GM12878 (cell line): ENCODE data around the gene ETS1. TPM values are rescaled to one million over a fixed set of nuclear protein-coding genes. Genes with fewer than 3 reads are reported as not detected.

Experiments used
- ATAC-seq: fragments of 200-7000 bp; cut with Tn5 transposase; 3 replicates; pipeline ENCODE4 v1.9.1; 2020; ENCODE audit warnings: mild to moderate bottlenecking, moderate library complexity
- BruUV-seq: library from RNA; stranded (reverse); fragments of 400-500 nt; replicated peaks from 2 replicates; lab custom pipeline; 2021; lab: Mats Ljungman, UMichigan
- CTCF ChIA-PET: fragments of 300-600 bp; sonication (Branson Sonifier 250); formaldehyde crosslinking; extraction: SDS; loops from one replicate; lab custom pipeline; 2021; ENCODE audit warnings: inconsistent platforms; lab: Yijun Ruan, JAX
- POLR2A ChIA-PET: fragments of 350-600 bp; formaldehyde crosslinking; extraction: SDS; loops from one replicate; lab custom pipeline; 2021; ENCODE audit warnings: inconsistent platforms; lab: Charles Lee
- RAD21 ChIA-PET: fragments of 300-600 bp; sonication (Branson Sonifier 250); formaldehyde crosslinking; loops from one replicate; lab custom pipeline; 2023; ENCODE audit warnings: antibody characterized with exemption; ENCODE audit not compliant: unreplicated experiment; lab: Charles Lee
- SMC1A ChIA-PET: fragments of 300-600 bp; sonication (Branson Sonifier 250); formaldehyde crosslinking; loops from one replicate; lab custom pipeline; 2023; ENCODE audit not compliant: unreplicated experiment, uncharacterized antibody; lab: Charles Lee
- DNase-seq: peaks from one replicate; pipeline ENCODE4 v3.0.0-alpha.2; 2011; ENCODE audit warnings: low read depth, low spot score
- FAIRE-seq: peaks from 3 replicates; lab custom pipeline; 2011; peaks lifted over from hg19 to GRCh38; lab: Jason Lieb, UNC
- H2AFZ ChIP-seq: 2 replicates; pipeline ENCODE4 v1.6.0; 2011; ENCODE audit warnings: low read depth, low read length, control low read depth; ENCODE audit not compliant: control insufficient read depth
- H3K27ac ChIP-seq: 2 replicates; pipeline ENCODE4 v1.5.1; 2011; ENCODE audit warnings: control low read depth; ENCODE audit not compliant: control insufficient read depth, insufficient read depth
- H3K27me3 ChIP-seq, 2 experiments: replicated peaks in 1 of 2; 2 replicates each; pipeline versions ENCODE4 v1.6.0 to v1.6.1; 2011; ENCODE audit warnings: low read length in 1 of 2; ENCODE audit not compliant: control insufficient read depth in 2 of 2, insufficient read depth in 2 of 2
- H3K36me3 ChIP-seq, 2 experiments: 2 replicates each; pipeline ENCODE4 v1.5.1; 2011; ENCODE audit warnings: low read length in 1 of 2; ENCODE audit not compliant: control insufficient read depth in 2 of 2, insufficient read depth in 2 of 2
- H3K4me1 ChIP-seq: 2 replicates; pipeline ENCODE4 v1.6.1; 2011; ENCODE audit warnings: mild to moderate bottlenecking, low read length, moderate library complexity, mixed read lengths; ENCODE audit not compliant: control insufficient read depth, insufficient read depth
- H3K4me2 ChIP-seq: 2 replicates; pipeline ENCODE4 v1.6.0; 2011; ENCODE audit warnings: control low read depth; ENCODE audit not compliant: control insufficient read depth, insufficient read depth
- H3K4me3 ChIP-seq: fragments of 200-600 bp; sonication (generic); 2 replicates; pipeline ENCODE4 v1.5.1; 2016
- H3K79me2 ChIP-seq: 2 replicates; pipeline ENCODE4 v1.6.0; 2011; ENCODE audit warnings: low read length; ENCODE audit not compliant: control insufficient read depth, insufficient read depth
- H3K9ac ChIP-seq: 2 replicates; pipeline ENCODE4 v1.8.0; 2011; ENCODE audit warnings: low read length, control low read depth, mixed read lengths; ENCODE audit not compliant: control insufficient read depth, insufficient read depth
- H3K9me3 ChIP-seq: replicated peaks from 3 replicates; pipeline ENCODE4 v1.5.1; 2011; ENCODE audit warnings: mild to moderate bottlenecking, low read length; ENCODE audit not compliant: control insufficient read depth, insufficient read depth
- H4K20me1 ChIP-seq: 2 replicates; pipeline ENCODE4 v1.6.0; 2011; ENCODE audit not compliant: control insufficient read depth, insufficient read depth
- KLF5 ChIP-seq: fragments of 450-650 bp; IDR thresholded peaks from 2 replicates; pipeline ENCODE4 v1.6.1; 2014; ENCODE audit warnings: mild to moderate bottlenecking; ENCODE audit not compliant: partially characterized antibody
- MXI1 ChIP-seq: fragments of 150-350 bp; IDR thresholded peaks from 2 replicates; pipeline ENCODE4 v1.6.1; 2011; ENCODE audit warnings: low read depth, mild to moderate bottlenecking, inconsistent platforms, low read length, improper control_type of control experiment
- RBBP5 ChIP-seq: fragments of 200-600 bp; sonication (generic); conservative IDR thresholded peaks from 2 replicates; pipeline ENCODE4 v1.6.1; 2016
- TCF12 ChIP-seq: IDR thresholded peaks from 2 replicates; pipeline ENCODE4 v1.6.1; 2011; ENCODE audit warnings: low read depth, mild to moderate bottlenecking, low read length
- YY1 ChIP-seq: IDR thresholded peaks from 2 replicates; pipeline ENCODE4 v1.6.1; 2011; ENCODE audit warnings: low read depth, mild to moderate bottlenecking, low read length
- ZBED1 ChIP-seq: IDR thresholded peaks from 2 replicates; pipeline ENCODE4 v1.6.1; 2016; ENCODE audit warnings: borderline replicate concordance
- WGBS: methylation state at CpG from one replicate; pipeline ENCODE4 v1.1.6; 2016; ENCODE audit warnings: low lambda C conversion rate; ENCODE audit not compliant: insufficient replicate concordance, insufficient coverage; ENCODE audit errors: missing lambda C conversion rate; 5-methylcytosine and 5-hydroxymethylcytosine counted together
- in situ Hi-C: fragments of 300-500 bp; cut with MboI; formaldehyde crosslinking; loops from 9 replicates; pipeline ENCODE4 v1.14.3; 2018; ENCODE audit warnings: mixed read lengths
- intact Hi-C: fragments of 100-400 bp; cut with micrococcal nuclease; formaldehyde crosslinking; loops from one replicate; pipeline ENCODE4 v1.14.2; 2022; ENCODE audit not compliant: unreplicated experiment
- polyA plus RNA-seq, 11 experiments: library from polyadenylated mRNA; depleted of rRNA in 4 of 11; unstranded in 6 of 11; stranded (reverse) in 5 of 11; fragments of >200 nt; fragmentation: Nextera tagmentation in 4 of 11; fragmentation: Illumina TruSeq in 1 of 11; extraction: Ambion mirVana in 4 of 11; extraction: Trizol in 1 of 11; gene quantifications; 1 replicate in 1 of 11; 2 replicates in 10 of 11; pipeline versions ENCODE4 v1.2.1 to v1.2.3, GENCODE V29; 2011 to 2016; ENCODE audit warnings: inconsistent platforms in 2 of 11, missing spikeins in 2 of 11, low read depth in 1 of 11
- total RNA-seq, 4 experiments: library from RNA; depleted of rRNA in 3 of 4; stranded (reverse); fragments of >200 nt in 3 of 4; fragmentation: Illumina TruSeq in 1 of 4; extraction: Trizol in 1 of 4; gene quantifications; 2 replicates each; pipeline versions ENCODE4 v1.2.1 to v1.2.3, GENCODE V29; 2013 to 2021
- TF ChIP-seq, protein P1 (sequence below): fragments of 450-650 bp; IDR thresholded peaks from 2 replicates; pipeline ENCODE4 v1.6.1; 2017; ENCODE audit warnings: mild to moderate bottlenecking, moderate library complexity
- TF ChIP-seq, protein P2 (sequence below): fragments of 450-650 bp; formaldehyde crosslinking; IDR thresholded peaks from 2 replicates; pipeline ENCODE4 v1.4.0; 2020; ENCODE audit warnings: mild to moderate bottlenecking, moderate library complexity
- TF ChIP-seq, protein P3 (sequence below): fragments of 450-650 bp; formaldehyde crosslinking; IDR thresholded peaks from 2 replicates; pipeline ENCODE4 v1.4.0; 2022; ENCODE audit warnings: mild to moderate bottlenecking, moderate library complexity

The ETS1 gene
- total and polyA plus RNA-seq, 10 of the 15 experiments (the other 5 are each of a cell fraction or from before 2014, with no cell fraction given), result 12.5 to 112 (median 55.5) TPM

DNA sequence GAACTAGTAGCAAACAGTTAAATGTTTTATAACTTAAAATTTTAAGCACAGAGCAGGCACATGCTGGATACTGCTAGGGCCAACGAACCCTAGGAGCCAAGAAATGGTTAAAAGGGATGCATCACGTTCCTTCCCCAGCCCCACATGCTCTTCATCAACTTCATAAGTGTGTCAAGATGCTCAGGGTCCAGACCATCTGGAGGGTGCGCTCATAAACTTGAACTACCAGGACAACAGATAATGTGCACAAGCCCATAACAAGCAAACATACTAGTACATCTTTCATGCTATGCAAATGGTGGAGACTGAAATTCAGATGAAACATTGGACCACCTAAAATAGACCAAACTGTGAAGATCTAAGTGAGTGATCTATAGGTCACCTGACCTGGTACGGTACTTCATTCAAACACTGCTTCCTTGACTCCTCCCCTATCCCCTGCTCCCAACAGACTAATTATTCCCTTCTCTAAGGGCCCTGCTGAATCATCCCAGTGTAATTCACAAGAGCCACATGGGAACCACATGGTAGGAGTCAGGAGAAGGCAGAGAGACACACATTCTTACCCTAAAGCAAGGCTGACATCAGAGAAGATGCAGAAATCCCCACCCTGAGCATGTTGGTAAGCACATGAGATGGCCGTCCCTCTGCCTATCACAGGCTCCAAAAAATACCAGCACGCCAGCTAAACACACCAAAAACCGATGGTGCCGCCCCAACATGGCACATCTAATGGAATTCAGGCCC is 83.9 kb downstream of the ETS1 start:
- in situ Hi-C loops, result no loop called here
- ChIA-PET POLR2A (interaction anchor here (0.5 kb wide), 1 partner anchor 22 kb away, joined by 5 read pairs; no protein-coding TSS in a partner anchor), CTCF (interaction anchor here (0.6 to 1.1 kb wide), 4 partner anchors 10 to 1156 kb away, joined by 3 to 5 read pairs (median 4); no protein-coding TSS in a partner anchor), RAD21 (interaction anchor here (1.0 to 1.5 kb wide), 3 partner anchors 19 to 125 kb away, joined by 3 to 5 read pairs (median 3); no protein-coding TSS in a partner anchor), SMC1A (interaction anchor here (1.0 to 7.1 kb wide), 8 partner anchors 14 to 205 kb away, joined by 3 to 82 read pairs (median 4); no protein-coding TSS in a partner anchor)
- Histone ChIP-seq H3K36me3 (peaks cover 8 to 10% of the 10 kb centered on the region in 2 experiments), H3K4me1 (peaks cover 40% of the 10 kb centered on the region), H3K27ac (no peak overlapping the region), H4K20me1 (no peaks in the 10 kb centered on the region; the same call in 1 of the 2 replicates), H3K4me3 (no peak overlapping the region), H3K4me2 (peak overlapping the region; percentile 1; the same call in 1 of the 2 replicates), H3K9ac (no peak overlapping the region), H3K9me3 (no peaks in the 10 kb centered on the region), H2AFZ (no peak overlapping the region), H3K79me2 (peaks cover 98% of the 10 kb centered on the region), H3K27me3 (no peaks in the 10 kb centered on the region)
- TF ChIP-seq MXI1 (no peak), KLF5 (no peak), TCF12 (no peak), ZBED1 (no peak), RBBP5 (no peak), YY1 (0 out of 2 replicates have a peak, but pooled peaks have one; percentile 43)
- TF ChIP-seq, protein P1, sequence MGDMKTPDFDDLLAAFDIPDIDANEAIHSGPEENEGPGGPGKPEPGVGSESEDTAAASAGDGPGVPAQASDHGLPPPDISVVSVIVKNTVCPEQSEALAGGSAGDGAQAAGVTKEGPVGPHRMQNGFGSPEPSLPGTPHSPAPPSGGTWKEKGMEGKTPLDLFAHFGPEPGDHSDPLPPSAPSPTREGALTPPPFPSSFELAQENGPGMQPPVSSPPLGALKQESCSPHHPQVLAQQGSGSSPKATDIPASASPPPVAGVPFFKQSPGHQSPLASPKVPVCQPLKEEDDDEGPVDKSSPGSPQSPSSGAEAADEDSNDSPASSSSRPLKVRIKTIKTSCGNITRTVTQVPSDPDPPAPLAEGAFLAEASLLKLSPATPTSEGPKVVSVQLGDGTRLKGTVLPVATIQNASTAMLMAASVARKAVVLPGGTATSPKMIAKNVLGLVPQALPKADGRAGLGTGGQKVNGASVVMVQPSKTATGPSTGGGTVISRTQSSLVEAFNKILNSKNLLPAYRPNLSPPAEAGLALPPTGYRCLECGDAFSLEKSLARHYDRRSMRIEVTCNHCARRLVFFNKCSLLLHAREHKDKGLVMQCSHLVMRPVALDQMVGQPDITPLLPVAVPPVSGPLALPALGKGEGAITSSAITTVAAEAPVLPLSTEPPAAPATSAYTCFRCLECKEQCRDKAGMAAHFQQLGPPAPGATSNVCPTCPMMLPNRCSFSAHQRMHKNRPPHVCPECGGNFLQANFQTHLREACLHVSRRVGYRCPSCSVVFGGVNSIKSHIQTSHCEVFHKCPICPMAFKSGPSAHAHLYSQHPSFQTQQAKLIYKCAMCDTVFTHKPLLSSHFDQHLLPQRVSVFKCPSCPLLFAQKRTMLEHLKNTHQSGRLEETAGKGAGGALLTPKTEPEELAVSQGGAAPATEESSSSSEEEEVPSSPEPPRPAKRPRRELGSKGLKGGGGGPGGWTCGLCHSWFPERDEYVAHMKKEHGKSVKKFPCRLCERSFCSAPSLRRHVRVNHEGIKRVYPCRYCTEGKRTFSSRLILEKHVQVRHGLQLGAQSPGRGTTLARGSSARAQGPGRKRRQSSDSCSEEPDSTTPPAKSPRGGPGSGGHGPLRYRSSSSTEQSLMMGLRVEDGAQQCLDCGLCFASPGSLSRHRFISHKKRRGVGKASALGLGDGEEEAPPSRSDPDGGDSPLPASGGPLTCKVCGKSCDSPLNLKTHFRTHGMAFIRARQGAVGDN, result no peak
- TF ChIP-seq, protein P2, sequence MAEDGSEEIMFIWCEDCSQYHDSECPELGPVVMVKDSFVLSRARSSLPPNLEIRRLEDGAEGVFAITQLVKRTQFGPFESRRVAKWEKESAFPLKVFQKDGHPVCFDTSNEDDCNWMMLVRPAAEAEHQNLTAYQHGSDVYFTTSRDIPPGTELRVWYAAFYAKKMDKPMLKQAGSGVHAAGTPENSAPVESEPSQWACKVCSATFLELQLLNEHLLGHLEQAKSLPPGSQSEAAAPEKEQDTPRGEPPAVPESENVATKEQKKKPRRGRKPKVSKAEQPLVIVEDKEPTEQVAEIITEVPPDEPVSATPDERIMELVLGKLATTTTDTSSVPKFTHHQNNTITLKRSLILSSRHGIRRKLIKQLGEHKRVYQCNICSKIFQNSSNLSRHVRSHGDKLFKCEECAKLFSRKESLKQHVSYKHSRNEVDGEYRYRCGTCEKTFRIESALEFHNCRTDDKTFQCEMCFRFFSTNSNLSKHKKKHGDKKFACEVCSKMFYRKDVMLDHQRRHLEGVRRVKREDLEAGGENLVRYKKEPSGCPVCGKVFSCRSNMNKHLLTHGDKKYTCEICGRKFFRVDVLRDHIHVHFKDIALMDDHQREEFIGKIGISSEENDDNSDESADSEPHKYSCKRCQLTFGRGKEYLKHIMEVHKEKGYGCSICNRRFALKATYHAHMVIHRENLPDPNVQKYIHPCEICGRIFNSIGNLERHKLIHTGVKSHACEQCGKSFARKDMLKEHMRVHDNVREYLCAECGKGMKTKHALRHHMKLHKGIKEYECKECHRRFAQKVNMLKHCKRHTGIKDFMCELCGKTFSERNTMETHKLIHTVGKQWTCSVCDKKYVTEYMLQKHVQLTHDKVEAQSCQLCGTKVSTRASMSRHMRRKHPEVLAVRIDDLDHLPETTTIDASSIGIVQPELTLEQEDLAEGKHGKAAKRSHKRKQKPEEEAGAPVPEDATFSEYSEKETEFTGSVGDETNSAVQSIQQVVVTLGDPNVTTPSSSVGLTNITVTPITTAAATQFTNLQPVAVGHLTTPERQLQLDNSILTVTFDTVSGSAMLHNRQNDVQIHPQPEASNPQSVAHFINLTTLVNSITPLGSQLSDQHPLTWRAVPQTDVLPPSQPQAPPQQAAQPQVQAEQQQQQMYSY, result no peak
- TF ChIP-seq, protein P3, sequence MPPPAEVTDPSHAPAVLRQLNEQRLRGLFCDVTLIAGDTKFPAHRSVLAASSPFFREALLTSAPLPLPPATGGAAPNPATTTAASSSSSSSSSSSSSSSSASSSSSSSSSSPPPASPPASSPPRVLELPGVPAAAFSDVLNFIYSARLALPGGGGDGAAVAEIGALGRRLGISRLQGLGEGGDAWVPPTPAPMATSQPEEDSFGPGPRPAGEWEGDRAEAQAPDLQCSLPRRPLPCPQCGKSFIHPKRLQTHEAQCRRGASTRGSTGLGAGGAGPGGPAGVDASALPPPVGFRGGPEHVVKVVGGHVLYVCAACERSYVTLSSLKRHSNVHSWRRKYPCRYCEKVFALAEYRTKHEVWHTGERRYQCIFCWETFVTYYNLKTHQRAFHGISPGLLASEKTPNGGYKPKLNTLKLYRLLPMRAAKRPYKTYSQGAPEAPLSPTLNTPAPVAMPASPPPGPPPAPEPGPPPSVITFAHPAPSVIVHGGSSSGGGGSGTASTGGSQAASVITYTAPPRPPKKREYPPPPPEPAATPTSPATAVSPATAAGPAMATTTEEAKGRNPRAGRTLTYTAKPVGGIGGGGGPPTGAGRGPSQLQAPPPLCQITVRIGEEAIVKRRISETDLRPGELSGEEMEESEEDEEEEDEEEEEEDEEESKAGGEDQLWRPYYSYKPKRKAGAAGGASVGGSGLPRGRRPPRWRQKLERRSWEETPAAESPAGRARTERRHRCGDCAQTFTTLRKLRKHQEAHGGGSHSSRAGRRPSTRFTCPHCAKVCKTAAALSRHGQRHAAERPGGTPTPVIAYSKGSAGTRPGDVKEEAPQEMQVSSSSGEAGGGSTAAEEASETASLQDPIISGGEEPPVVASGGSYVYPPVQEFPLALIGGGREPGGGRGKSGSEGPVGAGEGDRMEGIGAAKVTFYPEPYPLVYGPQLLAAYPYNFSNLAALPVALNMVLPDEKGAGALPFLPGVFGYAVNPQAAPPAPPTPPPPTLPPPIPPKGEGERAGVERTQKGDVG, result no peak
- FAIRE-seq (no peak), DNase-seq (no peak), ATAC-seq (no peak)
- intact Hi-C loops, result no loop called here
- no TSS peak for BruUV-seq
- 23% methylated on average over 8 of the region's 8 CpGs for WGBS
